SU-DHL-6 (cell line): ENCODE measurements around the gene ELN.

Experiments used
- EZH2phosphoT487 ChIP-seq: fragments of 200-600 bp; sonication (generic), shearing (Covaris generic); conservative IDR thresholded peaks from 2 replicates; pipeline ENCODE4 v1.6.1; 2018; ENCODE audit warnings: mild to moderate bottlenecking, antibody characterized with exemption, low read length, moderate library complexity, mixed read lengths
- TF ChIP-seq, protein P1 (sequence below): fragments of 200-600 bp; sonication (generic); IDR thresholded peaks from one replicate; pipeline ENCODE4 v1.5.1; 2017; ENCODE audit warnings: antibody characterized with exemption, mild to moderate bottlenecking, low read length, moderate library complexity; ENCODE audit not compliant: insufficient read depth, poor library complexity, severe bottlenecking

DNA sequence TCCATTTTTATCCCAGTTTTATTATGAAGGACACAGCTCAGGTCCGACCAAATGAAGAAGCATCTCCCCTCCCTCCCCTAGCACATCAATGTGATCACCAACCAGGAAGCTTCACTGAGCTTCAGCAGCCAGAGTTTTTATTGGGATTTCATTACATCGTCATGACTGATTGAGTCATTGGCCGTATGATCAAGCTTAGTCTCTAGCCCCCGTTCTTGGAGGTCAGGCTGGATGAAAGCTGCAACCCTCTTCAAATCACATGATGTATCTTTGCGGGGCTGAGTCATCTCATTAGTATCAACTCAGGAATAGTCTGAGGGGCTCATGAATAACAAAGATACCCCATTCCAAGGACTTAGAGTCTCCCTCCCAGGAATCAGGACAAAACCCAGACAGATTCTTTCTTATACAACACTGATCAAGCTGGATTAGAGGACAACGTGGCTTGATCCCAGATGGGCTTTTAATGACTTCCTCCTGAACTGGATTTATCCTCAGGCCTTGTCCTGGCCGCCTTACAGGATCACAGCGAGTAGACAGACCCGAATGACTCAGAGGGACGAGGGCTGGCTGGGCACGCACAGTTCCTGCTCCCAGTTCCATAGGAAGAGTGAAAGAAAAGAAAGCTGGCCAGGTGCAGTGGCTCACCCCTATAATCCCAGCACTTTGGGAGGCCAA, 70.1 kb downstream of the ELN start:
- TF ChIP-seq, protein P1, sequence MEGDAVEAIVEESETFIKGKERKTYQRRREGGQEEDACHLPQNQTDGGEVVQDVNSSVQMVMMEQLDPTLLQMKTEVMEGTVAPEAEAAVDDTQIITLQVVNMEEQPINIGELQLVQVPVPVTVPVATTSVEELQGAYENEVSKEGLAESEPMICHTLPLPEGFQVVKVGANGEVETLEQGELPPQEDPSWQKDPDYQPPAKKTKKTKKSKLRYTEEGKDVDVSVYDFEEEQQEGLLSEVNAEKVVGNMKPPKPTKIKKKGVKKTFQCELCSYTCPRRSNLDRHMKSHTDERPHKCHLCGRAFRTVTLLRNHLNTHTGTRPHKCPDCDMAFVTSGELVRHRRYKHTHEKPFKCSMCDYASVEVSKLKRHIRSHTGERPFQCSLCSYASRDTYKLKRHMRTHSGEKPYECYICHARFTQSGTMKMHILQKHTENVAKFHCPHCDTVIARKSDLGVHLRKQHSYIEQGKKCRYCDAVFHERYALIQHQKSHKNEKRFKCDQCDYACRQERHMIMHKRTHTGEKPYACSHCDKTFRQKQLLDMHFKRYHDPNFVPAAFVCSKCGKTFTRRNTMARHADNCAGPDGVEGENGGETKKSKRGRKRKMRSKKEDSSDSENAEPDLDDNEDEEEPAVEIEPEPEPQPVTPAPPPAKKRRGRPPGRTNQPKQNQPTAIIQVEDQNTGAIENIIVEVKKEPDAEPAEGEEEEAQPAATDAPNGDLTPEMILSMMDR, result no peak
- no peak for TF ChIP-seq EZH2phosphoT487
